Measurements from ENCODE around the gene ELMO1. TPM values are rescaled to one million over a fixed set of nuclear protein-coding genes. Genes with fewer than 3 reads are reported as not detected.

Gene ELMO1
- total RNA-seq, 2 donors from 2014 or later = 160 to 169 TPM

GRCh38 chr7:36962367-36962766 is 486.3 kb downstream of the ELMO1 start:
- Mint-ChIP-seq H3K27ac (no peak overlapping the region), H3K4me1 (peaks cover 16% of the 10 kb centered on the region), H3K4me3 (no peak overlapping the region), H3K27me3 (no peaks in the 10 kb centered on the region), H3K36me3 (ENCODE audit: low read depth) (peaks cover 4% of the 10 kb centered on the region)
- no peaks in the 10 kb centered on the region for H3K9me3 ChIP-seq (ENCODE audit: control insufficient read depth, low read length, poor library complexity, severe bottlenecking)
- DNase-seq = no peak
- no peak for ATAC-seq

DNA sequence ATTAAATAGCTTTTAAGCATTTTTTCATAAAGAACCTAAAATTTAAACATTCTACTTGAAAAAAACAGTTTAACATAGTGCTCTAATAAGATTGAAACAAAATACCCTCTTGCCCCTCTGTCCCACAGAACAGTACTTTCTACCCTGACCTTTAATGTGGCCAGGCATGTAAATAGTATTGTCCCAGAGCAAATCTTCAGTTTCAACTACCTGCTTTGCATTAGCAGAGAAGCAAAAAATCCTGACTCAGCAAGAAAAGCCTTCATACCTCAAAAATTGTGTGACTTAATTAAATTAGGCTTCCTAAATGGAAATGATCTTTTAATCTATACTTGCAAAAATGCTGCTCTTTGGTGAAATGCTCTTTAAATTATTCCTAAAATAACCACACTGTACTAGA is 487.0 kb downstream of the ELMO1 start:
- DNase-seq (no peak), ATAC-seq (no peak)
- peaks cover 16% of the 10 kb centered on the region for H3K4me1 Mint-ChIP-seq
- no peak overlapping the region for H3K27ac Mint-ChIP-seq
- H3K27me3 Mint-ChIP-seq = no peaks in the 10 kb centered on the region
- H3K9me3 ChIP-seq (ENCODE audit: control insufficient read depth, low read length, poor library complexity, severe bottlenecking) = no peaks in the 10 kb centered on the region
- H3K36me3 Mint-ChIP-seq (ENCODE audit: low read depth) = peaks cover 4% of the 10 kb centered on the region
- H3K4me3 Mint-ChIP-seq = no peak overlapping the region

- ATAC-seq = no peak
- peaks cover 5% of the 10 kb centered on the region for H3K36me3 Mint-ChIP-seq (ENCODE audit: low read depth)
- no peak overlapping the region for H3K4me3 Mint-ChIP-seq
Measured at GRCh38 chr7:36961097-36961496, 487.6 kb downstream of the ELMO1 start.

GRCh38 chr7:36960105-36960504 is 488.6 kb downstream of the ELMO1 start:
- Mint-ChIP-seq H3K27me3 (no peaks in the 10 kb centered on the region), H3K27ac (peak overlapping the region; percentile 51), H3K36me3 (ENCODE audit: low read depth) (peaks cover 6% of the 10 kb centered on the region), H3K4me1 (peaks cover 13% of the 10 kb centered on the region), H3K4me3 (no peak overlapping the region)
- DNase-seq (no peak), ATAC-seq (no peak)
- H3K9me3 ChIP-seq (ENCODE audit: control insufficient read depth, low read length, poor library complexity, severe bottlenecking) = no peaks in the 10 kb centered on the region

More at GRCh38 chr7:36961097-36961496, 487.6 kb downstream of the ELMO1 start:
- Mint-ChIP-seq H3K4me1 (peaks cover 12% of the 10 kb centered on the region), H3K27me3 (no peaks in the 10 kb centered on the region), H3K27ac (peak overlapping the region; percentile 51)
- no peaks in the 10 kb centered on the region for H3K9me3 ChIP-seq (ENCODE audit: control insufficient read depth, low read length, poor library complexity, severe bottlenecking)
- no peak for DNase-seq

DNA sequence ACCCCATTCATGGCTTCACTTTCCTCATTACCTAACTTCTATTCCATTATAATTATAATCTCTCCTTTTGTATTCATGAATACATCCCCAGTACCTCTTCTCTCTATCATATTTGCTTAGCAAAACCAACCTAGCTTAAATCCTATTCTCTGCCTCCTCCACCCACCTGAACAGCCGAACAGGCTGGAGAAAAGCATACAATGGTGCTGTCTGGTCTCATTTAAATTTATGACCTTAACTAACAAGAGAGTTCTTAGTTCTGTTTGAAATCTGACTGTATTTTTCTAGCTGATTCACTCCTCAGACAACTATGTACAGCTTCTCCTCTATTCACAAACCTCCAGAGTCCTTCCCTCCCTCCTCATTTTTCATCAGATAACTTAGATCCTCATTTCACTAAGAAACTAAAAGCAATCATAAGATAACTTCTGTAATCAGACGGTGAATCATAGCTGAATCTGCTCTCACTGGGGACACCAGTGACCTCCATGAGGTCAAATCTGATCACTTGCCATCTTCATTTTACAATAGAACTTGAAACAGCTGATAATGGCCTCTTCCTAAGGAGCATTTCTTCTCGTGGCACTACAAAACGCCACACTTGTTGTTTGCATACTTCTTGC is 490.4 kb downstream of the ELMO1 start:
- ATAC-seq = no peak
- H3K9me3 ChIP-seq (ENCODE audit: control insufficient read depth, low read length, poor library complexity, severe bottlenecking) = no peaks in the 10 kb centered on the region
- H3K4me3 Mint-ChIP-seq = no peak overlapping the region
- no peak for DNase-seq
- no peak overlapping the region for H3K27ac Mint-ChIP-seq
- H3K4me1 Mint-ChIP-seq = peaks cover 10% of the 10 kb centered on the region
- H3K36me3 Mint-ChIP-seq (ENCODE audit: low read depth) = peaks cover 6% of the 10 kb centered on the region
- no peaks in the 10 kb centered on the region for H3K27me3 Mint-ChIP-seq

DNA sequence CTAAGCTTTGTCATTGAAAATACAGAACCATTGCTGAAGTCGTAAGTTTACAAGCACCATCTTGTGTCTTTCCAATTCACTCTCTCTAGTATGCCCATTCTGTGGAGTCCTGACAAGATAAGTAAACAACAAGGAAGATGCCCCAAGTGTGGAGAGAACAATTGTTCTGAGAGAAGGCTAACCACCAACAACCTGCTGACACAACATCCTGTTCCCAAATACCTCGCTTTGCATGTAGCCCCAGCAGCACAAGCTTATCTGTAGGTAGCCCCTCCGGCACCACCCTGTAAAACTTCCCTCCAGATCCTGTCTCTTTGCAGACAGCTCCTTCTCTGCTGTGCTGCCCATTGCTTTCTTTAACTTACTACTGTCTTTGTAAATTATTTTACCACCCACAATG is 491.0 kb downstream of the ELMO1 start:
- Mint-ChIP-seq H3K27me3 (no peaks in the 10 kb centered on the region), H3K27ac (no peak overlapping the region), H3K4me1 (peaks cover 10% of the 10 kb centered on the region), H3K36me3 (ENCODE audit: low read depth) (peaks cover 6% of the 10 kb centered on the region), H3K4me3 (no peak overlapping the region)
- ATAC-seq (no peak), DNase-seq (no peak)
- H3K9me3 ChIP-seq (ENCODE audit: control insufficient read depth, low read length, poor library complexity, severe bottlenecking) = no peaks in the 10 kb centered on the region

- DNase-seq (no peak), ATAC-seq (no peak)
- no peaks in the 10 kb centered on the region for H3K9me3 ChIP-seq (ENCODE audit: control insufficient read depth, low read length, poor library complexity, severe bottlenecking)
- Mint-ChIP-seq H3K4me3 (no peak overlapping the region), H3K36me3 (ENCODE audit: low read depth) (peaks cover 2% of the 10 kb centered on the region), H3K27ac (no peak overlapping the region), H3K27me3 (no peaks in the 10 kb centered on the region), H3K4me1 (peaks cover 7% of the 10 kb centered on the region)
Measured at GRCh38 chr7:36956814-36957213, 491.9 kb downstream of the ELMO1 start.

- H3K27ac Mint-ChIP-seq = no peak overlapping the region
- H3K4me1 Mint-ChIP-seq = peaks cover 6% of the 10 kb centered on the region
- H3K27me3 Mint-ChIP-seq = no peaks in the 10 kb centered on the region
- H3K9me3 ChIP-seq (ENCODE audit: control insufficient read depth, low read length, poor library complexity, severe bottlenecking) = no peaks in the 10 kb centered on the region
- no peak overlapping the region for H3K4me3 Mint-ChIP-seq
- no peak for ATAC-seq
- H3K36me3 Mint-ChIP-seq (ENCODE audit: low read depth) = peaks cover 5% of the 10 kb centered on the region
- DNase-seq = no peak
Measured at GRCh38 chr7:36955456-36956129, 493.1 kb downstream of the ELMO1 start.

DNA sequence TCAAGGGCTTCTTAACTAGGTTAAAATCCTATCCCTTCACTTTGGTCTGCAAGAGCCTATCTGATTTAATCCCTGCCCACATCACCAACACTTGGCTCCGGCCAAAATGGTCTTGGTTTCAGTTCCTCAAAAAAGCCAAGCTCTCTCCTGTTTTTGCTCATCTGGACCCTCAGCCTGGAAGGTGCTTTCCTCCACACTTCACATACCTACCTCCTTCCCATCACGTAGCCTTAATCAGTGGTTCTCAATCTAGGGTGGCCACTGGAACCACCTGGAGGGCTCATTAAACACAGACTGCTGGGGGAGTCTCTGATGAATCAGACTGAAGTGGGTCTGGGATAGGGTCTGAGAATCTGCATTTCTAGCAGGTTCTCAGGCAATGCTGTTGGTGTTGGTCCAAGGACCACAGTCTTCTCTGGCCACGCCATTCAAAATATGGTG is 497.4 kb downstream of the ELMO1 start:
- DNase-seq = no peak
- Mint-ChIP-seq H3K27ac (no peak overlapping the region), H3K4me3 (no peak overlapping the region), H3K27me3 (no peaks in the 10 kb centered on the region), H3K4me1 (peaks cover 4% of the 10 kb centered on the region), H3K36me3 (ENCODE audit: low read depth) (peaks cover 18% of the 10 kb centered on the region)
- no peak for ATAC-seq
- no peaks in the 10 kb centered on the region for H3K9me3 ChIP-seq (ENCODE audit: control insufficient read depth, low read length, poor library complexity, severe bottlenecking)

DNA sequence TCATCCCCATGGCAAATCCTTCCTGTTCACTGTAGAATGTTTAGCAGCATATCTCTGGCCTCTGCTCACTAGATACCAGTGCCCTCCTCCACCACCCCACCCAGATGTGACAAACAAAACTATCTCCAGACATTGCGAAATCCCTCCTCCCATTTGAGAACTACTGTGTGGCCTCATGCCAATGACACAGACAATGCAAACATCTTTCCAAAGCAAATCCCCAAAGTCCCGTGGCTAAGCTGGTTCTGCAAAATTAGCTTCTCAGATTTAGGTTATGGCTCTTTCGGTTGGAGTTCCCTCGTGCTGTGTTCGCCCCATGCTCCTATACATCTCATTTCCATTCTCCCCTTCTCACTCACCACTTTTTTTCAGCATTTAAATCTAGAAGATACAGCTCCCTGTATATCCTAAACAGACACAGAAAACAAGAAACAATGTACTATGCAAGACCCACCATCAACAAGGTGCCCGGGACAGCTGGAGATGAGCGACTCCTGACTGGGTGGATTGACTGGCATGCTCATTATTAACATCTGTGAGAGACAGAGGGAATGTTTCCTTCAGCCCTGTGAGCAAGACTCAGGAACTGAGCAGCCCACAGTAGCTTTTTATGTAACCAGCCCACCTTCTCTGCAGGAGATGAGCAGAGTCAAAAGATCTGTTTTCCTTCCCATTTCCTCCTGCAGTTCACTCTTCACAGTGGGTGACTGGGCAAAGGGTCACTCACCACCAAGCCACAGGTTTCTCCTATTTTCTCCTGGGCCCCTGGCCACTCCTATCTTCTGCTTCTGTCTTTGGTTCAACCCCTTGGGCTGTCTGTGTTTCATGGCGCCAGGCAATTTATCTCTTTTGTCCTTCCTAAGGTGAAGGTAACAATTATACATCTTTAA is 498.7 kb downstream of the ELMO1 start:
- H3K27me3 Mint-ChIP-seq = no peaks in the 10 kb centered on the region
- no peak overlapping the region for H3K4me3 Mint-ChIP-seq
- H3K27ac Mint-ChIP-seq = no peak overlapping the region
- DNase-seq = no peak
- H3K4me1 Mint-ChIP-seq = peaks cover 2% of the 10 kb centered on the region
- no peak for ATAC-seq
- peaks cover 15% of the 10 kb centered on the region for H3K36me3 Mint-ChIP-seq (ENCODE audit: low read depth)
- H3K9me3 ChIP-seq (ENCODE audit: control insufficient read depth, low read length, poor library complexity, severe bottlenecking) = no peaks in the 10 kb centered on the region

DNA sequence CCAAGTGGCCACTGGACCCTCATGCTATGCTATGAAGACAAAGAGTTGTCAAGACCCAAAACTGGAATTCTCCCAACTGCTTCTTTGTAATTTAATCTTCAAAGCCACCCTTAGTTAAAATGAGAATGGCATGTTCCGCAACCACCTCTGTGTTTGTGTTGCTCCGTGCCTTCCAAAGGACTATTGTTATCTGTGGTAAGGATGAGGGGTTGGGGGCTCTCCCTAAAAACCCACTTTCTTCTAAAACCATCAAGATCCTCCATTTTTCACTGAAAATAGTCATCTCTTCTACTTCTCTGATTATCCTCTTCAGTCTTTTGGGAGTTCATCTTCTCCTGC is 502.3 kb downstream of the ELMO1 start:
- peaks cover 5% of the 10 kb centered on the region for H3K9me3 ChIP-seq (ENCODE audit: control insufficient read depth, low read length, poor library complexity, severe bottlenecking)
- Mint-ChIP-seq H3K36me3 (ENCODE audit: low read depth) (peaks cover 13% of the 10 kb centered on the region), H3K27me3 (no peaks in the 10 kb centered on the region), H3K4me1 (peaks cover 2% of the 10 kb centered on the region), H3K27ac (no peak overlapping the region), H3K4me3 (no peak overlapping the region)
- ATAC-seq (no peak), DNase-seq (no peak)

GRCh38 chr7:36945612-36946400 is 502.9 kb downstream of the ELMO1 start:
- H3K4me3 Mint-ChIP-seq = no peak overlapping the region
- H3K36me3 Mint-ChIP-seq (ENCODE audit: low read depth) = peaks cover 13% of the 10 kb centered on the region
- no peaks in the 10 kb centered on the region for H3K4me1 Mint-ChIP-seq
- no peaks in the 10 kb centered on the region for H3K27me3 Mint-ChIP-seq
- DNase-seq = no peak
- no peak for ATAC-seq
- no peak overlapping the region for H3K27ac Mint-ChIP-seq
- H3K9me3 ChIP-seq (ENCODE audit: control insufficient read depth, low read length, poor library complexity, severe bottlenecking) = peaks cover 5% of the 10 kb centered on the region

DNA sequence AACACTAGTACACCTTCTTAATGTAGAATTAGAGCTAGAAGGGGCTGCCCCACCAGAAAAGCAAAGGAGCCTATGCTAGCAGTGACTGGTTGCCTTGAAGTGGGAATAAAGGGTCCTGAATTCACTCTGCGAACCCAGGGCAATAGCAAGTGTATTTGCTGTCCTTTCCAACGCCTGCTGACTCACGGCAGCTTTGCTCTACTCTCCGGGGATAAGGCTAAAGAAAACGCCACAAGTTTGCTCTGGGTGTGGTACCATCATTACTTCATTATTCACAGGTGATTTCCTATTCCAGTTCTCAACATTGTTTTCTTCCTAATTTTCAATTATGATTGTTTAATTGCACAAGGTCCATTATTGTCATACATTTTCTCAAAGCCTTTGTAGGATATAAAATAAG is 503.8 kb downstream of the ELMO1 start:
- no peak for DNase-seq
- peaks cover 5% of the 10 kb centered on the region for H3K9me3 ChIP-seq (ENCODE audit: control insufficient read depth, low read length, poor library complexity, severe bottlenecking)
- Mint-ChIP-seq H3K4me3 (no peak overlapping the region), H3K36me3 (ENCODE audit: low read depth) (peaks cover 10% of the 10 kb centered on the region), H3K4me1 (no peaks in the 10 kb centered on the region), H3K27ac (no peak overlapping the region), H3K27me3 (no peaks in the 10 kb centered on the region)
- no peak for ATAC-seq

All from T-helper 17 cell (primary cell).